BJ (cell line): Measurements from ENCODE around the gene DPPA3. TPM values are rescaled to one million over a fixed set of nuclear protein-coding genes. Genes with fewer than 3 reads are reported as not detected.
"Not testable (repeated sequence)": the region's sequence is repeated elsewhere in the genome, so short reads cannot be mapped to it uniquely, and the experiment has no call there.

ENCODE experiments used
- CTCF ChIA-PET: fragments of 350-600 bp; formaldehyde crosslinking; extraction: SDS; loops from one replicate; lab custom pipeline; 2021; ENCODE audit warnings: antibody characterized with exemption, inconsistent platforms; lab: Yijun Ruan, JAX
- POLR2A ChIA-PET: fragments of 300-600 bp; sonication (Branson Sonifier 250); formaldehyde crosslinking; extraction: SDS; loops from one replicate; lab custom pipeline; 2021; ENCODE audit warnings: antibody characterized with exemption; lab: Charles Lee
- DNase-seq: peaks from one replicate; pipeline ENCODE4 v3.0.0-alpha.2; 2011; ENCODE audit warnings: low read depth
- H3K27me3 ChIP-seq: 2 replicates; pipeline ENCODE4 v1.6.0; 2011; ENCODE audit warnings: low read length; ENCODE audit not compliant: control insufficient read depth, insufficient read depth
- H3K36me3 ChIP-seq: 2 replicates; pipeline ENCODE4 v1.5.1; 2011; ENCODE audit warnings: low read length; ENCODE audit not compliant: control insufficient read depth, insufficient read depth
- H3K4me3 ChIP-seq: 2 replicates; pipeline ENCODE4 v1.5.1; 2011; ENCODE audit warnings: low read depth, mild to moderate bottlenecking, control low read depth, low read length
- CTCF ChIP-seq: IDR thresholded peaks from 2 replicates; pipeline ENCODE4 v1.5.1; 2011; ENCODE audit warnings: low read depth, mild to moderate bottlenecking, control low read depth, inconsistent platforms, low read length, moderate library complexity; ENCODE audit not compliant: insufficient read depth
- polyA plus RNA-seq: library from polyadenylated mRNA; depleted of rRNA; stranded (reverse); fragments of >200 nt; gene quantifications from 2 replicates; pipeline ENCODE4 v1.2.3, GENCODE V29; 2011

Gene DPPA3
- polyA plus RNA-seq, 1 experiment, result not detected

DNA sequence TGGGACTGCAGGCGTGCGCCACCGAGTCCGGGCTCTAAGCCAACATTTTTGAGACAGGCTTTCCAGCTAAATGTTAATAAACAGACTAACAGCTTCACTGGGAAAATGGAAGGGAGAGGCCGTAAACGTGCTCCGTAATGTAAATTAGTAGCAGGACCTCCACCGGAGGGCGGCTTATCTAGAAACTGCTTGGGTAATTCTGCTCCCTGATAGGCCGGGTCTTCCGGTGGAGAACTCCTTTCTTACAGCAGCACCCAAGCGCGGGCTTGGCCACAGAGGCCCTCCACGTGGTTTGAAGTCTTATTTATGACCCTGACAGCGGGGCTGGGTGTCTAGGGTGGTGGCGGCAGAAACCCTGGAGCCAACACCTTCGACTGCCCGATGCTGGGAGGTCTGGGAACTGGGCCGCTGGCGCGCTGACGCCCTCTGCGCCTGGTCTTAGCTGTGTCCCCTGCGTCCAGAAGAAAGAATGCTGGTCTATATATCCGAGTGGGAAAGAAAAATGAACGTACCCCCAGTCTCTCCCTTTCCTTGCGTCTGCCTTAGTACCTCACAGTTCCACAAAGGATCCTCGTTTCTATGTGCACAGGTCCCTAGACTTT is 1.7 kb downstream of the DPPA3 start:
- CTCF ChIA-PET, result interaction anchor here (1.3 kb wide), 1 partner anchor 33 kb away, joined by 4 read pairs; no protein-coding TSS in a partner anchor
- no peaks in the 10 kb centered on the region for H3K27me3 ChIP-seq
- no peak overlapping the region for H3K4me3 ChIP-seq
- DNase-seq, result no peak
- POLR2A ChIA-PET, result no interaction called here
- no peaks in the 10 kb centered on the region for H3K36me3 ChIP-seq
- no peak for TF ChIP-seq CTCF

- Histone ChIP-seq H3K36me3 (no peaks in the 10 kb centered on the region), H3K27me3 (no peaks in the 10 kb centered on the region), H3K4me3 (no peak overlapping the region)
- ChIA-PET CTCF (interaction anchor here (1.4 kb wide), 1 partner anchor 22 kb away, joined by 3 read pairs; no protein-coding TSS in a partner anchor), POLR2A (no interaction called here)
- no peak for DNase-seq
- TF ChIP-seq CTCF, result no peak
These were observed 5.1 kb downstream of the DPPA3 start for GRCh38 chr12:7716381-7716780.

DNA sequence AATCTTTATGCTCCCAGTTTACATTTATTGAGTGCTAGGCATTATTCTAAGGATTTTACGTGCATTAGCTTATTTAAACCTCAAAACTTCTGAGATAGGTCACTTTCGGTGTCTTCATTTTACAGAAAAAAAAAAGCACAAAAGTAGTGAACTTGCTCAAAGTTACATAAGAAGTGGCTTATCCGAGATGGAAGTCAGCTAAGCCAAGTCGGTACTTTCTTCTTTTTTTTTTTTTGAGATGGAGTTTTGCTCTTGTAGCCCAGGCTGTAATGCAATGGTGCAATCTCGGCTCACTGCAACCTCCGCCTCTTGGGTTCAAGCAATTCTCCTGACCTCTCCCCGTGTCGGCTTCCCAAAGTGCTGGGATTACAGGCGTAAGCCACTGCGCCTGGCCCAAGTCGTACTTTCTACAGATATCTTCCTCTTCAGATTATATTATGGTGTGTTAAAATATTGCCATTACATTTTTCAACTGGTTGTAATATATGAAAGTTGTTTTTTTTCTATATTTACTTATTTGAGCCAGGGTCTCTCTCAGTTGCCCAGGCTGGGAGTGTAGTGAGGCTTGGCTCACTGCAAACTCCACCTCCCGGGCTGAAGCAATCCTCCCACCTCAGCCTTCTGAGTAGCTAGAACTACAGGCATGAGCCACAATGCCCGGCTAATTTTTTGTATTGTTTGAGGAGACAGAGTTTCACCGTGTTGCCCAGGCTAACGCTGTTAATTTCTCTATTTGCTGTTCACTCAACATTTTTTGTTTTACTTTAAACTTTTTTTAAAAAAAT is 8.9 kb downstream of the DPPA3 start:
- TF ChIP-seq CTCF, result no peak
- ChIA-PET POLR2A (no interaction called here), CTCF (no interaction called here)
- H3K4me3 ChIP-seq, result no peak overlapping the region
- no peaks in the 10 kb centered on the region for H3K27me3 ChIP-seq
- no peaks in the 10 kb centered on the region for H3K36me3 ChIP-seq
- DNase-seq, result no peak

GRCh38 chr12:7723926-7724325 is 12.7 kb downstream of the DPPA3 start:
- Histone ChIP-seq H3K36me3 (no peaks in the 10 kb centered on the region), H3K4me3 (no peak overlapping the region), H3K27me3 (no peaks in the 10 kb centered on the region)
- no peak for DNase-seq
- TF ChIP-seq CTCF, result no peak
- POLR2A ChIA-PET, result no interaction called here
- CTCF ChIA-PET, result no interaction called here

GRCh38 chr12:7729746-7730145 is 18.5 kb downstream of the DPPA3 start:
- CTCF ChIA-PET, result no interaction called here
- TF ChIP-seq CTCF, result no peak
- Histone ChIP-seq H3K36me3 (no peaks in the 10 kb centered on the region), H3K4me3 (no peak overlapping the region), H3K27me3 (no peaks in the 10 kb centered on the region)
- no peak for DNase-seq
- POLR2A ChIA-PET, result no interaction called here

DNA sequence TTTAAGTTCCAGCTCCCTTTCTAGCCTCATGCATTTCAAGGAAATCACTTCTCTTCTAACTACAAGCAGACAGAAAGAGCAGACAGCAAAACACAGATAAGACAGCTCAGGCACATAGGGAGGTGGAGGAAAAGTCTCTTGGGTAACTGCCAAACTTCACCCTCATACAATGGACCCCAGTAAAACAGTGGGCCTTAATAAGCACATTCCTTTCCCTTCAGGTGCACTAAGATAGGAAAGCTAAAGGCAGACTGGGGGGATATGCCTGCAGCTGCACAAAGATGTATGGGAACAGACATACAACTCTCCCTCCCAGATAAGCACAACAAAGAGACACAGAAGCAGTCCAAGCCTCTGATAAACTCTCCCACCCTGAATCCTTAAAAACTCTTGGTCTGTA is 19.8 kb downstream of the DPPA3 start:
- H3K4me3 ChIP-seq, H3K27me3 ChIP-seq, CTCF ChIA-PET, POLR2A ChIA-PET, DNase-seq, H3K36me3 ChIP-seq: not testable (repeated sequence)
